GM12872 (cell line): ENCODE measurements around the gene PSEN1.

Experiments
- TF ChIP-seq, protein P1 (sequence below): IDR thresholded peaks from 3 replicates; pipeline ENCODE4 v1.5.1; 2011; ENCODE audit warnings: low read depth, mild to moderate bottlenecking, low read length, moderate library complexity; ENCODE audit not compliant: insufficient read depth

PSEN1 gene

DNA sequence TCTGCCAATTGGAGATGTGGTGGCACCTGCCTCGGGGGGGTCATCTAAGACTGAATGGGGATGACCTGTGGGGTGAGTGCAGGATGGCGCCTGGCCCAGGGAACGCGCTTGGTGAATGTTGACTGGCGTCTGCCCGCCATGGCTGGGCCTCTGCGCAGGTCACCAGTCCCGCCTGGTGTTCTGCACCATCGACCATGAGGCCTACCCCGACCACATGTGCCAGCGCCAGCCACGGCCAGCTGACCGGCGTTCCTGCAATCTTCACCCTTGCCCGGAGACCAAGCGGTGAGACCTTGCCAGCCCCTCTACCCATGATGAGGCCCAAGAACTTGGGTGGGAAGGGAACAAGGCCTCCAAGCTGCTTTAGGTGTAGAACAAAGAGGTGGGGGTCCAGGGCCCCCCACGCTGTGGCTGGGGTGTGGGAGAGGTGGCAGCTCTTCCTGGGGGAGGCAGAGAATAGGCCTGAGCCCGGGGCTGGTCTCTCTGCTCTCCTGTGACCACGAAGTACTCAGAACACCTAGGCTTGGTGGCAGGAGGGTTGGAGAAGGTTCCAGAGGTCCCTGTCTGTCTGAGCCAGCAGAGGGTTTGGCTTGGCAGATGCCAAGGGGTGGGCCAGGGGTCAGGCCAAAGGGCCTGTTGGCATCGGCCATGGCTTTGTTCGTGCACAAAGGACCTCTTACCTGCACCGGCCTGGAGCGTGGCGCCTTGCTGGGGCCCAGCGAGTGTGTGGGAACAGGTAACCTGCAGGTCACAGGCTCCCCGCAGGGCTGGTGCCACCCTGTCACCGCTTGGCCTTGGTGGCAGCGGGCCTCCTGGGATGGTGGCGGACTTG lies 116.4 kb downstream of the PSEN1 start:
- TF ChIP-seq, protein P1, sequence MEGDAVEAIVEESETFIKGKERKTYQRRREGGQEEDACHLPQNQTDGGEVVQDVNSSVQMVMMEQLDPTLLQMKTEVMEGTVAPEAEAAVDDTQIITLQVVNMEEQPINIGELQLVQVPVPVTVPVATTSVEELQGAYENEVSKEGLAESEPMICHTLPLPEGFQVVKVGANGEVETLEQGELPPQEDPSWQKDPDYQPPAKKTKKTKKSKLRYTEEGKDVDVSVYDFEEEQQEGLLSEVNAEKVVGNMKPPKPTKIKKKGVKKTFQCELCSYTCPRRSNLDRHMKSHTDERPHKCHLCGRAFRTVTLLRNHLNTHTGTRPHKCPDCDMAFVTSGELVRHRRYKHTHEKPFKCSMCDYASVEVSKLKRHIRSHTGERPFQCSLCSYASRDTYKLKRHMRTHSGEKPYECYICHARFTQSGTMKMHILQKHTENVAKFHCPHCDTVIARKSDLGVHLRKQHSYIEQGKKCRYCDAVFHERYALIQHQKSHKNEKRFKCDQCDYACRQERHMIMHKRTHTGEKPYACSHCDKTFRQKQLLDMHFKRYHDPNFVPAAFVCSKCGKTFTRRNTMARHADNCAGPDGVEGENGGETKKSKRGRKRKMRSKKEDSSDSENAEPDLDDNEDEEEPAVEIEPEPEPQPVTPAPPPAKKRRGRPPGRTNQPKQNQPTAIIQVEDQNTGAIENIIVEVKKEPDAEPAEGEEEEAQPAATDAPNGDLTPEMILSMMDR = no peak

DNA sequence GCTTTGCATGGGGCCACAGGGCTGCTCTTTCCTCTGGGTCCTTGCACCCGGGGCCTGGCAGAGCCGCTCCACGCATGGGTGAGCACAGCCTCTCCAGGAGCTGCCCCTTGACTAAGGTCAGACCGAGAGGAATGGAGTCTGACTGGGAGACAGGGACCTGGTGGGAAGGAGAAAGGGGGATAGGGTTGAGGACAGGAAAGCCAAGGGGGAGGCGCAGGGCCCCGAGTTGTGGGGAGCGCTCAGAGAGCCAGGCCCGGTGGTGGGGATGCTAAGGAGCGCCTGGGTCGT lies 117.0 kb downstream of the PSEN1 start:
- TF ChIP-seq, protein P1 = no peak

DNA sequence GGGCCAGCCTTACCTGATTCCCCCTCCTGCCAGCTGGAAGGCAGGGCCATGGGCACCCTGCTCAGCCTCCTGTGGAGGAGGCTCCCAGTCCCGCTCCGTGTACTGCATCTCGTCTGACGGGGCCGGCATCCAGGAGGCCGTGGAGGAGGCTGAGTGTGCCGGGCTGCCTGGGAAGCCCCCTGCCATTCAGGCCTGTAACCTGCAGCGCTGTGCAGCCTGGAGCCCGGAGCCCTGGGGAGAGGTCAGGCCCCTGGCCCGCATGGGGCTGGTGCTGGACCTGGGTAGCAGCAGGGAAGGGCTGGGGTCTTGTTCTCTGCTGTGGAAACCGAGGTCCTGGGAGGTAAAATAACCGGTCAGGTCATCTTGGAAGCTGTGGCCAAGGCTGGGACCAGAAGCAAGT lies 117.4 kb downstream of the PSEN1 start:
- TF ChIP-seq, protein P1 = no peak

DNA sequence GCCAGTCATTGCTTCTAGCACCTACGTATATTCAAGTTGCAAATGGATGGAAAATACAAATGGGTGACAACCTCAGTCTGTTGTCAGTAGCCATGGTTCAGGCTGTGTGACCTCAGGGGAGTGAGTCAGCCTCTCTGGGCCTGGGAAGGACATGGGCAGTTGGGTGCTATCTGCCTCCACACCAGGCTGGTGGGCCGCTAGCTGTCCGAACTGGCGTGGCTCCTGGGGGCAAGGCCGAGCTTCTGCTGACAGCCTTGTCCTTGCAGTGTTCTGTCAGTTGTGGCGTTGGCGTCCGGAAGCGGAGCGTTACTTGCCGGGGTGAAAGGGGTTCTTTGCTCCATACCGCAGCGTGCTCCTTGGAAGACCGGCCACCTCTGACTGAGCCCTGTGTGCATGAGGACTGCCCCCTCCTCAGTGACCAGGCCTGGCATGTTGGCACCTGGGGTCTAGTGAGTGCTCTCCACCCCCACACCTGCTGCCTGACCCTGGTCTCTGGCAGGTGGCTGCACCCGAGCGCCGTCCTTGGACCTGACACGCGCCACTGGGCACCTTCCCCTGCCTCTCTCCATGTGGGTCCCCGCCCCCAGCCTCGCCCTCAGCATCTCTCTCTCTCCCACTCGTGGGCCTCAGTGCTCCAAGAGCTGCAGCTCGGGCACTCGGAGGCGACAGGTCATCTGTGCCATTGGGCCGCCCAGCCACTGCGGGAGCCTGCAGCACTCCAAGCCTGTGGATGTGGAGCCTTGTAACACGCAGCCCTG lies 118.1 kb downstream of the PSEN1 start:
- TF ChIP-seq, protein P1 = no peak

DNA sequence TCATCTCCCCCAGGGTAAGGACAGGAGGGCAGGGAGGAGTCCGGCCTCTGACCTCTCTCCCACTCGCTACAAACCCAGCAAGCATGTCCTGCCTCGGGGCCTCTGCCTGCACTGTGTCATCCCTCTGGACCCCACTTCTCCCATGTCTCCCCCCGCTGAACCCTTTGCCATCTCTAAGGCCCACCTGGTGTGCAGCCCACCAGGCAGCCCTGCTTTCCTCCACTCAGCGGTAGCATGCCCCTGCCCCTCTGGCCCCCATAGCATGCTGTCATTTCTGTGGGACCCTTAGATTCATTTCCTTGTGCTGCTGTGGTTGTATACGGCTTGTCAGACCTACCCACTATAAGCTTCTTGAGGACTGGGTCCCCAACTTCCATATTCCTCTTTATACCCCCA lies 118.7 kb downstream of the PSEN1 start:
- TF ChIP-seq, protein P1 = no peak

DNA sequence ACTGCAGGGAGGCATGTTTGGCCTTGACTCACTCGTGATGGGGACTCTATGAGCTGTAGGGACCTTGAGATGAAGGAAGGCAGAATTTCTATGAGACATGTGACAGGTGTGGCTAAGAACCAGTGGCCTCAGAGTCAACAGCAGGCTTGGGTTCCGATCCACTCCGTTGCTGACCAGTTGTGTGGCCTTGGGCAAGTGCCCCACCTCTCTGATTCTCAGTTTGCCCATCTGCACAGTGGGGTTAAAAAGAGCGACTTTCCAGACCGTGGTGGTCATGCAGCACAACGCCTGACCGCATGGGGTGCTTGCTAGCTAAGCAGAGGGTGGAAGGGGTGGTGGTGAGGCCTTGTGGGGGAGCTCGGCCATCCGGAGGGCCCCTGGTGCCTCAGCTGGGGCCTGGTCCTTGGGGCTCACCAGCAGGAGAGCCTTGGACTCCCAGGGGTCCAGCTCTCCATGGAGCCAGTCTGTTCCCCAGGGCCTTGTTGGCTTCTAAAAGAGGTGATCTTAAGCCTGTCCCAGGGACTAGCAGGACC lies 119.5 kb downstream of the PSEN1 start:
- TF ChIP-seq, protein P1 = no peak

DNA sequence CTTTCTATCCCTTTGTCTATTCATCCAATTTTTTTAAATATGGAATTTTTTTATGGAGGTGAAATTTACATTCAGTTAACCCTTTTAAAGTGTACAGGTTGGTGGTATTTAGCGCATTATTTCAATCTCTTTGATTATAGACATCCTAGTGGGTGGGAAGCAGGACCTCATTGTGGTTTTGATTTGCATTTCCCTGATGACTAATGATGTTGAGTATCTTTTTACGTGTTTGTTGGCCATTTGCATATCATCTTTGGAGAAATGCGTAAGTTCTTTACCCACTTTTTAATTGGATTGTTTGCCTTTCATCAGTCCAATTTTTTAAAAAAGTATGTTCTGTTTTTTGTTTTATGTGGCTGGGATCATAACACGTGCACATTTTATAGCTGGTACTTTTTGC lies 121.8 kb downstream of the PSEN1 start:
- TF ChIP-seq, protein P1 = no peak
